ENCODE measurements around the gene NCBP2L.

GRCh38 chrX:107764845-107765608 is 12.5 kb upstream of the NCBP2L start:
- TF ChIP-seq CTCF (IDR thresholded peaks at IDR 0.05; ENCODE audit: control extremely low read depth in 1 of 3, insufficient read depth in 1 of 3, low read depth in 1 of 3, low read length in 3 of 3), result no peak
- TF ChIP-seq POLR2A (IDR thresholded peaks at IDR 0.05; ENCODE audit: control extremely low read depth in 1 of 2, low read depth in 2 of 2, low read length in 2 of 2), result no peak
- no peak for TF ChIP-seq CEBPB (IDR thresholded peaks at IDR 0.05; ENCODE audit: low read depth, low read length)
- no peak for TF ChIP-seq FOSL1 (IDR thresholded peaks at IDR 0.05; ENCODE audit: insufficient read depth, low read depth, low read length)
